GM12878 (cell line): ENCODE results near the gene ACTA2. TPM values are rescaled to one million over a fixed set of nuclear protein-coding genes. Genes with fewer than 3 reads are reported as not detected.

Source experiments
- HDGF ChIP-seq: fragments of 450-650 bp; IDR thresholded peaks from 2 replicates; pipeline ENCODE4 v1.6.1; 2016; ENCODE audit warnings: antibody characterized with exemption
- IKZF1 ChIP-seq: fragments of 450-650 bp; conservative IDR thresholded peaks from 2 replicates; pipeline ENCODE4 v1.6.1; 2017; ENCODE audit warnings: antibody characterized with exemption, mild to moderate bottlenecking
- IKZF2 ChIP-seq, 2 experiments: fragments of 450-650 bp; IDR thresholded peaks; 2 replicates each; pipeline ENCODE4 v1.6.1; 2017; ENCODE audit warnings: mild to moderate bottlenecking in 2 of 2, moderate library complexity in 2 of 2
- SREBF2 ChIP-seq: IDR thresholded peaks from 2 replicates; pipeline ENCODE4 v1.6.1; 2012; ENCODE audit warnings: mild to moderate bottlenecking, low read length
- SUZ12 ChIP-seq: fragments of 200-600 bp; sonication (generic); IDR thresholded peaks from one replicate; pipeline ENCODE4 v1.6.1; 2018; ENCODE audit warnings: antibody characterized with exemption, mild to moderate bottlenecking; ENCODE audit not compliant: unreplicated experiment
- TARDBP ChIP-seq: IDR thresholded peaks from 2 replicates; pipeline ENCODE4 v1.6.1; 2016; ENCODE audit warnings: borderline replicate concordance
- YY1 ChIP-seq: IDR thresholded peaks from 2 replicates; pipeline ENCODE4 v1.6.1; 2011; ENCODE audit warnings: low read depth, mild to moderate bottlenecking, low read length
- ZBTB33 ChIP-seq: fragments of 450-650 bp; IDR thresholded peaks from 2 replicates; pipeline ENCODE4 v1.6.1; 2017; ENCODE audit warnings: mild to moderate bottlenecking
- ZNF217 ChIP-seq: fragments of 450-650 bp; IDR thresholded peaks from 2 replicates; pipeline ENCODE4 v1.6.1; 2017; ENCODE audit warnings: antibody characterized with exemption, mild to moderate bottlenecking
- ZNF592 ChIP-seq: fragments of 450-650 bp; IDR thresholded peaks from 2 replicates; pipeline ENCODE4 v1.6.1; 2017; ENCODE audit warnings: mild to moderate bottlenecking, moderate library complexity
- ZNF687 ChIP-seq: fragments of 450-650 bp; IDR thresholded peaks from 2 replicates; pipeline ENCODE4 v1.6.1; 2017; ENCODE audit warnings: mild to moderate bottlenecking, moderate library complexity
- polyA plus RNA-seq, 11 experiments: library from polyadenylated mRNA; depleted of rRNA in 4 of 11; unstranded in 6 of 11; stranded (reverse) in 5 of 11; fragments of >200 nt; fragmentation: Nextera tagmentation in 4 of 11; fragmentation: Illumina TruSeq in 1 of 11; extraction: Ambion mirVana in 4 of 11; extraction: Trizol in 1 of 11; gene quantifications; 1 replicate in 1 of 11; 2 replicates in 10 of 11; pipeline versions ENCODE4 v1.2.1 to v1.2.3, GENCODE V29; 2011 to 2016; ENCODE audit warnings: inconsistent platforms in 2 of 11, missing spikeins in 2 of 11, low read depth in 1 of 11
- total RNA-seq, 4 experiments: library from RNA; depleted of rRNA in 3 of 4; stranded (reverse); fragments of >200 nt in 3 of 4; fragmentation: Illumina TruSeq in 1 of 4; extraction: Trizol in 1 of 4; gene quantifications; 2 replicates each; pipeline versions ENCODE4 v1.2.1 to v1.2.3, GENCODE V29; 2013 to 2021

Gene ACTA2
- total and polyA plus RNA-seq, 10 of the 15 experiments (the other 5 are each of a cell fraction or from before 2014, with no cell fraction given): 7.4 to 78.2 (median 32.4) TPM

- no peak for TF ChIP-seq ZBTB33
- peak; percentile 3; the same call in 1 of the 2 replicates for TF ChIP-seq ZNF217
- peak; percentile 74 for TF ChIP-seq ZNF687
- TF ChIP-seq TARDBP: no peak
- TF ChIP-seq HDGF: peak; percentile 45; the same call in 1 of the 2 replicates
- TF ChIP-seq IKZF2 (IDR thresholded peaks at IDR 0.05): peak; percentile 73 to 77
- peak; percentile 72 for TF ChIP-seq IKZF1
- TF ChIP-seq ZNF592: peak; percentile 53; the same call in 1 of the 2 replicates
- TF ChIP-seq YY1: no peak
- no peak for TF ChIP-seq SREBF2
- TF ChIP-seq SUZ12: no peak
Measured at GRCh38 chr10:88901984-88902789, 50.4 kb downstream of the ACTA2 start (continued).
